ENCODE results near the gene ASPHD1.
A peak's percentile ranks its signal among the peaks of the same experiment; 100 is the strongest.

The ASPHD1 gene

DNA sequence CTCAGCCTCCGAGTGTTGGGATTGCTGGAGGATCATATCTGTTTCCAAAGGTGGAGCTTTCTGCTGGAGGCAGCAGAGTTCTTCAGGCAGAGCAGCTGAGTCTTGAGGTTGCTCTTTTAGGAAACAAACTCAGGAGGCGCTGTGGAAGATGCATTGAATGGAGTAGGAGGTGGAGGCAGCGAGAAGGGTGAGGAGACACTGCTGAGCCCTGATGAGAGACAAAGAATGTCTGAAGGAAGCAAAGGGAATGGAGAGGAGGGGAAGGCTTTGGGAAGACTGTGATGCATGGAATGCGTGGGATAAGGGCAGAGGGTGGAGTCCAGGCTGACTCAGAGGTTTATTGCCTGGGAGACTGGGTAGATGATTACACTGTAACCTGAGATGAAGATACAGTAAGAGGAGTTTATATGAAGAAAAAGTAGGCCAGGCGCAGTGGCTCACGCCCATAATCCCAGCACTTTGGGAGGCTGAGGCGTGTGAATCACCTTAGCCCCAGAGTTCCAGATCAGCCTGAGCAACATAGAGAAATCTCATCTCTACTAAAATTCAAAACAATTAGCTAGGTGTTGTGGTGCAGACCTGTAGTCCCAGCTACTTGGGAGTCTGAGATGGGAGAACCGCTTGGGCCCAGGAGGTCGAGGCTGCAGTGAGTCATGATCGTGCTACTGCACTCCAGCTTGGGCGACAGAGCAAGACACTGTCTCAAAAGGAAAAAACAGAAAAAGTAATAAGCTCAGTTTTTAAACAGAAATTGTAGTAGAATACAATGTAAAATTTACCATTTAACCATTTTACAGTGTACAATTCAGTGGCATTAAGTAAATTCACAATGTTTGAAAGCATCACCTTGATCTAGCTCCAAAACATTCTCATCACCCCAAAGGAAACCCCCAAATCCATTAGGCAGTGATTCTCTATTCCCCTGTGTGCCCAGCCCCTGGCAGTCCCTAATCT, 43.8 kb downstream of the ASPHD1 start:
- peak; percentile 29 for DNase-seq (ENCODE audit: low read depth)

GRCh38 chr16:29947897-29948296, 47.6 kb downstream of the ASPHD1 start:
- DNase-seq (ENCODE audit: low read depth), result no peak

GRCh38 chr16:29950806-29951461, 50.6 kb downstream of the ASPHD1 start:
- DNase-seq (ENCODE audit: low read depth), result no peak

DNA sequence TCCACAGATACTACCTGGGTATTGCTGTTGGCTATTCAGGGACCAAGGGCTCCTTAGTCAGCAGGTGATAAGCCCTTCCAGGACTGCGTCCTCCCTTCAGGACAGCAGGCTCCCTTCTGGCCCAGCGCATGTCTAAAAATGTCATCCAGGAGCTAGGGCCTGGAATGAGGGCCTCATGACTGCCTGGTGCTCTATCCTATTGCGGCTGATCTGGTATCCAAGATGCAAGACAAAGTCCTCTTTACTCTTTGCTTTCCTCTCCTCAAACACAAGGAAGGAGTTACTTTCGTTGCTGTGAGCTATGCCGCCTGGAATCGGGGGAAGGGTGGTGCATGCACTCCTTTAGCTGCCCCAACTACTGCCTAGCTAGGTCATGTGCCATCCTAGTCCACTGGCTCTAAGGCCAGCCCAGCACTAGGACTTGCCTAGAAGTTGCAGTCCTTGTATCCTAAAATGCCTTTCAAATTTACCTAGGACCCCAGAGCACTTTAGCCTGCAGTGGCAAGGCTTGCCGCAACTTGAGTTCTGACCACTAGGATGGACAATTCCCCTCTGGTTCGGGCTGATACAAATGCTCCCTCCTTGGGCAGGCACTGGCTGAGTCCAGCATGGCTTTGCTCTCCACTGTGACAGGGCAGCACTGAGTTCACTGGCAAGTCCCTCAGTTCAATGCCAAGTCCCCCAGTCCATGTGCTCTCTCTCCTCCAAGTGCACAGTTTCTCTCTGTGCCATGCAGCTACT, 51.5 kb downstream of the ASPHD1 start:
- DNase-seq (ENCODE audit: low read depth), result no peak
